Fibroblast of the aortic adventitia (primary cell): ENCODE results near the gene SUSD6. TPM values are rescaled to one million over a fixed set of nuclear protein-coding genes. Genes with fewer than 3 reads are reported as not detected.
"Not testable (repeated sequence)": the region's sequence is repeated elsewhere in the genome, so short reads cannot be mapped to it uniquely, and the experiment has no call there.

ENCODE experiments used
- DNase-seq: peaks from one replicate; pipeline ENCODE4 v3.0.0-alpha.2; 2010; ENCODE audit warnings: low read depth
- H3K4me3 ChIP-seq: 2 replicates; pipeline ENCODE4 v1.5.1; 2011; ENCODE audit warnings: low read depth, mild to moderate bottlenecking, control low read depth, low read length, moderate library complexity
- CTCF ChIP-seq: IDR thresholded peaks from 2 replicates; pipeline ENCODE4 v1.5.1; 2011; ENCODE audit warnings: mild to moderate bottlenecking, low read length, control low read depth, inconsistent platforms; ENCODE audit not compliant: insufficient read depth
- total RNA-seq: library from RNA; depleted of rRNA; stranded (reverse); fragments of >200 nt; gene quantifications from 2 replicates; pipeline ENCODE4 v1.2.3, GENCODE V29; 2012; ENCODE audit warnings: low replicate concordance

SUSD6 gene
- total RNA-seq, 1 donor, result 8.0 TPM

GRCh38 chr14:69635981-69636639 lies 24.7 kb downstream of the SUSD6 start:
- no peak for TF ChIP-seq CTCF
- H3K4me3 ChIP-seq, result no peak overlapping the region
- DNase-seq, result no peak

GRCh38 chr14:69636718-69637480 lies 25.5 kb downstream of the SUSD6 start:
- no peak overlapping the region for H3K4me3 ChIP-seq
- no peak for TF ChIP-seq CTCF
- no peak for DNase-seq

- no peak overlapping the region for H3K4me3 ChIP-seq
- TF ChIP-seq CTCF, result no peak
- no peak for DNase-seq
Observed at GRCh38 chr14:69637503-69638031, 26.2 kb downstream of the SUSD6 start.

GRCh38 chr14:69640931-69641330 lies 29.5 kb downstream of the SUSD6 start:
- no peak overlapping the region for H3K4me3 ChIP-seq
- no peak for DNase-seq
- no peak for TF ChIP-seq CTCF

GRCh38 chr14:69642212-69642793 lies 30.9 kb downstream of the SUSD6 start:
- H3K4me3 ChIP-seq, DNase-seq: not testable (repeated sequence)

GRCh38 chr14:69643430-69644200 lies 32.2 kb downstream of the SUSD6 start:
- DNase-seq, result peak; percentile 42
- no peak for TF ChIP-seq CTCF

More at GRCh38 chr14:69643430-69644200, 32.2 kb downstream of the SUSD6 start:
- no peak overlapping the region for H3K4me3 ChIP-seq
